Liver (tissue), 9 donors: ENCODE data around the gene CAPZB. TPM values are rescaled to one million over a fixed set of nuclear protein-coding genes. Genes with fewer than 3 reads are reported as not detected.

Source experiments
- DNase-seq: peaks from one replicate; pipeline ENCODE4 v3.0.0-alpha.2; 2017; ENCODE audit warnings: low spot score
- H3K27ac ChIP-seq, 2 donors: one replicate each; pipeline ENCODE4 v1.7.0; 2013; ENCODE audit warnings: inconsistent platforms in 2 of 2, low read length in 2 of 2, control low read depth in 1 of 2, low read depth in 1 of 2, mild to moderate bottlenecking in 1 of 2
- H3K27me3 ChIP-seq, 4 donors: one replicate each; pipeline versions ENCODE4 v1.6.1 to v1.7.0; 2013; ENCODE audit warnings: low read length in 3 of 4, inconsistent platforms in 1 of 4, mild to moderate bottlenecking in 1 of 4, moderate library complexity in 1 of 4; ENCODE audit not compliant: control insufficient read depth in 4 of 4, insufficient read depth in 4 of 4
- H3K36me3 ChIP-seq, 4 donors: one replicate each; pipeline versions ENCODE4 v1.6.1 to v1.7.0; 2013; ENCODE audit warnings: low read length in 3 of 4, mild to moderate bottlenecking in 3 of 4, low read depth in 1 of 4, moderate library complexity in 1 of 4; ENCODE audit not compliant: control insufficient read depth in 4 of 4, insufficient read depth in 3 of 4
- H3K4me1 ChIP-seq, 4 donors: one replicate each; pipeline versions ENCODE4 v1.6.1 to v1.7.0; 2013; ENCODE audit warnings: low read length in 3 of 4, mild to moderate bottlenecking in 3 of 4, moderate library complexity in 1 of 4; ENCODE audit not compliant: control insufficient read depth in 4 of 4, insufficient read depth in 4 of 4
- H3K4me3 ChIP-seq, 3 donors: one replicate each; pipeline versions ENCODE4 v1.6.1 to v1.7.0; 2013; ENCODE audit warnings: low read length in 3 of 3, control low read depth in 1 of 3, low read depth in 1 of 3, mild to moderate bottlenecking in 1 of 3
- H3K9ac ChIP-seq, 2 donors: one replicate each; pipeline ENCODE4 v1.7.0; 2013; ENCODE audit warnings: low read length in 2 of 2, mild to moderate bottlenecking in 2 of 2, moderate library complexity in 2 of 2, control low read depth in 1 of 2, low read depth in 1 of 2
- H3K9me3 ChIP-seq, 4 donors: one replicate each; pipeline versions ENCODE4 v1.6.1 to v1.7.0; 2013; ENCODE audit warnings: low read length in 3 of 4; ENCODE audit not compliant: control insufficient read depth in 4 of 4
- EGR1 ChIP-seq, 2 donors: IDR thresholded peaks; 2 replicates each; pipeline ENCODE4 v1.6.1; 2016 to 2018; ENCODE audit warnings: antibody characterized with exemption in 2 of 2, low read depth in 2 of 2
- FOXA1 ChIP-seq: IDR thresholded peaks from 2 replicates; pipeline ENCODE4 v1.6.1; 2016; ENCODE audit warnings: antibody characterized with exemption
- FOXA2 ChIP-seq: IDR thresholded peaks from 2 replicates; pipeline ENCODE4 v1.6.1; 2016; ENCODE audit warnings: antibody characterized with exemption
- GABPA ChIP-seq, 2 donors: IDR thresholded peaks in 1 of 2; conservative IDR thresholded peaks in 1 of 2; 2 replicates each; pipeline ENCODE4 v1.6.1; 2016; ENCODE audit warnings: antibody characterized with exemption in 2 of 2, mild to moderate bottlenecking in 1 of 2, moderate library complexity in 1 of 2
- HNF4A ChIP-seq, 2 donors: conservative IDR thresholded peaks; 2 replicates each; pipeline ENCODE4 v1.6.1; 2016; ENCODE audit warnings: antibody characterized with exemption in 2 of 2, mild to moderate bottlenecking in 2 of 2
- HNF4G ChIP-seq: IDR thresholded peaks from 2 replicates; pipeline ENCODE4 v1.6.1; 2016; ENCODE audit warnings: antibody characterized with exemption
- JUND ChIP-seq, 2 donors: IDR thresholded peaks; 2 replicates each; pipeline ENCODE4 v1.6.1; 2016; ENCODE audit warnings: antibody characterized with exemption in 2 of 2
- NR2F2 ChIP-seq: IDR thresholded peaks from 2 replicates; pipeline ENCODE4 v1.6.1; 2016; ENCODE audit warnings: antibody characterized with exemption
- RAD21 ChIP-seq, 2 donors: IDR thresholded peaks; 2 replicates each; pipeline ENCODE4 v1.6.1; 2016; ENCODE audit warnings: antibody characterized with exemption in 2 of 2, mild to moderate bottlenecking in 2 of 2
- RXRA ChIP-seq, 2 donors: IDR thresholded peaks; 2 replicates each; pipeline ENCODE4 v1.6.1; 2017 to 2018; ENCODE audit warnings: antibody characterized with exemption in 2 of 2, mild to moderate bottlenecking in 1 of 2
- SP1 ChIP-seq: IDR thresholded peaks from 2 replicates; pipeline ENCODE4 v1.6.1; 2018; ENCODE audit warnings: antibody characterized with exemption, mild to moderate bottlenecking
- TAF1 ChIP-seq: conservative IDR thresholded peaks from 2 replicates; pipeline ENCODE4 v1.6.1; 2016; ENCODE audit warnings: antibody characterized with exemption, mild to moderate bottlenecking
- WGBS: extraction: QIAGEN DNeasy Blood & Tissue Kit; methylation state at CpG from one replicate; pipeline ENCODE4 v1.1.7; 2013; 5-methylcytosine and 5-hydroxymethylcytosine counted together
- polyA plus RNA-seq, 2 donors: library from polyadenylated mRNA; stranded (reverse) in 1 of 2; unstranded in 1 of 2; fragments of 200-250 nt in 1 of 2; fragments of >200 nt in 1 of 2; fragmentation: Nextera tagmentation in 1 of 2; extraction: Ambion mirVana in 1 of 2; gene quantifications; one replicate each; pipeline versions ENCODE4 v1.2.1 to v1.2.3, GENCODE V29; 2013 to 2015
- total RNA-seq, 2 donors: library from RNA; depleted of rRNA; stranded (reverse); fragments of >200 nt; gene quantifications; one replicate each; pipeline ENCODE4 v1.2.3, GENCODE V29; 2014
- TF ChIP-seq, protein P1 (sequence below): IDR thresholded peaks from 2 replicates; pipeline ENCODE4 v1.6.1; 2016; ENCODE audit warnings: antibody characterized with exemption
- TF ChIP-seq, protein P2 (sequence below): fragments of 150-350 bp; IDR thresholded peaks from 2 replicates; pipeline ENCODE4 v1.5.1; 2017; ENCODE audit warnings: improper control_type of control experiment, low read depth, low read length; ENCODE audit not compliant: missing input control
- TF ChIP-seq, protein P3 (sequence below): IDR thresholded peaks from 2 replicates; pipeline ENCODE4 v1.6.1; 2016; ENCODE audit warnings: antibody characterized with exemption
- TF ChIP-seq, protein P4 (sequence below): IDR thresholded peaks from 2 replicates; pipeline ENCODE4 v1.6.1; 2016; ENCODE audit warnings: antibody characterized with exemption, mild to moderate bottlenecking
- TF ChIP-seq, protein P5 (sequence below): IDR thresholded peaks from 2 replicates; pipeline ENCODE4 v1.6.1; 2016; ENCODE audit warnings: antibody characterized with exemption
- donor health status: healthy.
- donor health status: healthy.
- donor health status: healthy.
- donor health status: healthy.
- donor health status: healthy.

CAPZB gene
- total and polyA plus RNA-seq, 4 donors, result 38.3 to 98.9 (median 51.1) TPM

DNA sequence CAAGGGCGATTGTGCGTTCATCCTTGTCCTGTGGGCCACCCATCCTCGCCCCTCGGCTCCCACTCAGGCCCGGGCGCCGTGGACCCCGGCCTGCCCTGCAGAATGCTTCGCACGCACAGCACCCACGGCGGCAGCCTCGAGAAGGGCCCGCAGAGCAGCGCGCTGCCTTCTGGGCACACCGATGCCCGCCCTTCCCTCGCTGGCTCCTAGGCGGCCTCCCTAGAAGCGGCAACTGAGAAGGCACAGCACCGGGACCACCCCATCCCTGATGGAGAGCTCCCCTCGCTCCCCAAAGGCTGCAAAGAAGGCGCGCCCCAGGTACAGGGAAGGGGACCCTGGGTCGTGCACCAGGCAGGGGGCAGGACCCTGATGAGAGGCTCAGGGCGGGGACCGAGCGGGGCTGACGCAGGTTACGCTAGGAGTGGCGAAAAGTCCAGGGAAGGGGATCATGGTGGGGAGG lies 971 bp downstream of the CAPZB start:
- Histone ChIP-seq H3K27ac (peak overlapping the region; percentile 89 to 95), H3K9me3 (no peaks in the 10 kb centered on the region), H3K27me3 (no peaks in the 10 kb centered on the region), H3K4me3 (peak overlapping the region; percentile 78 to 94 (median 94)), H3K4me1 (peaks cover 11 to 56% (median 30%) of the 10 kb centered on the region in 4 donors), H3K9ac (peak overlapping the region; percentile 74 to 91), H3K36me3 (no peaks in the 10 kb centered on the region)
- TF ChIP-seq JUND (IDR thresholded peaks at IDR 0.05), result no peak
- TF ChIP-seq, protein P1, sequence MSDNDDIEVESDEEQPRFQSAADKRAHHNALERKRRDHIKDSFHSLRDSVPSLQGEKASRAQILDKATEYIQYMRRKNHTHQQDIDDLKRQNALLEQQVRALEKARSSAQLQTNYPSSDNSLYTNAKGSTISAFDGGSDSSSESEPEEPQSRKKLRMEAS, result no peak
- TF ChIP-seq RXRA (IDR thresholded peaks at IDR 0.05), result no peak
- TF ChIP-seq, protein P2, sequence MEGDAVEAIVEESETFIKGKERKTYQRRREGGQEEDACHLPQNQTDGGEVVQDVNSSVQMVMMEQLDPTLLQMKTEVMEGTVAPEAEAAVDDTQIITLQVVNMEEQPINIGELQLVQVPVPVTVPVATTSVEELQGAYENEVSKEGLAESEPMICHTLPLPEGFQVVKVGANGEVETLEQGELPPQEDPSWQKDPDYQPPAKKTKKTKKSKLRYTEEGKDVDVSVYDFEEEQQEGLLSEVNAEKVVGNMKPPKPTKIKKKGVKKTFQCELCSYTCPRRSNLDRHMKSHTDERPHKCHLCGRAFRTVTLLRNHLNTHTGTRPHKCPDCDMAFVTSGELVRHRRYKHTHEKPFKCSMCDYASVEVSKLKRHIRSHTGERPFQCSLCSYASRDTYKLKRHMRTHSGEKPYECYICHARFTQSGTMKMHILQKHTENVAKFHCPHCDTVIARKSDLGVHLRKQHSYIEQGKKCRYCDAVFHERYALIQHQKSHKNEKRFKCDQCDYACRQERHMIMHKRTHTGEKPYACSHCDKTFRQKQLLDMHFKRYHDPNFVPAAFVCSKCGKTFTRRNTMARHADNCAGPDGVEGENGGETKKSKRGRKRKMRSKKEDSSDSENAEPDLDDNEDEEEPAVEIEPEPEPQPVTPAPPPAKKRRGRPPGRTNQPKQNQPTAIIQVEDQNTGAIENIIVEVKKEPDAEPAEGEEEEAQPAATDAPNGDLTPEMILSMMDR, result no peak
- TF ChIP-seq, protein P3, sequence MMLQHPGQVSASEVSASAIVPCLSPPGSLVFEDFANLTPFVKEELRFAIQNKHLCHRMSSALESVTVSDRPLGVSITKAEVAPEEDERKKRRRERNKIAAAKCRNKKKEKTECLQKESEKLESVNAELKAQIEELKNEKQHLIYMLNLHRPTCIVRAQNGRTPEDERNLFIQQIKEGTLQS, result no peak
- TF ChIP-seq EGR1 (IDR thresholded peaks at IDR 0.05; ENCODE audit: low read depth in 2 of 2), result no peak
- TF ChIP-seq FOXA1, result no peak
- no peak for TF ChIP-seq HNF4A (conservative IDR thresholded peaks at IDR 0.05)
- TF ChIP-seq GABPA (IDR thresholded peaks at IDR 0.05 in 1 of 2, conservative IDR thresholded peaks at IDR 0.05 in 1 of 2), result no peak
- TF ChIP-seq, protein P4, sequence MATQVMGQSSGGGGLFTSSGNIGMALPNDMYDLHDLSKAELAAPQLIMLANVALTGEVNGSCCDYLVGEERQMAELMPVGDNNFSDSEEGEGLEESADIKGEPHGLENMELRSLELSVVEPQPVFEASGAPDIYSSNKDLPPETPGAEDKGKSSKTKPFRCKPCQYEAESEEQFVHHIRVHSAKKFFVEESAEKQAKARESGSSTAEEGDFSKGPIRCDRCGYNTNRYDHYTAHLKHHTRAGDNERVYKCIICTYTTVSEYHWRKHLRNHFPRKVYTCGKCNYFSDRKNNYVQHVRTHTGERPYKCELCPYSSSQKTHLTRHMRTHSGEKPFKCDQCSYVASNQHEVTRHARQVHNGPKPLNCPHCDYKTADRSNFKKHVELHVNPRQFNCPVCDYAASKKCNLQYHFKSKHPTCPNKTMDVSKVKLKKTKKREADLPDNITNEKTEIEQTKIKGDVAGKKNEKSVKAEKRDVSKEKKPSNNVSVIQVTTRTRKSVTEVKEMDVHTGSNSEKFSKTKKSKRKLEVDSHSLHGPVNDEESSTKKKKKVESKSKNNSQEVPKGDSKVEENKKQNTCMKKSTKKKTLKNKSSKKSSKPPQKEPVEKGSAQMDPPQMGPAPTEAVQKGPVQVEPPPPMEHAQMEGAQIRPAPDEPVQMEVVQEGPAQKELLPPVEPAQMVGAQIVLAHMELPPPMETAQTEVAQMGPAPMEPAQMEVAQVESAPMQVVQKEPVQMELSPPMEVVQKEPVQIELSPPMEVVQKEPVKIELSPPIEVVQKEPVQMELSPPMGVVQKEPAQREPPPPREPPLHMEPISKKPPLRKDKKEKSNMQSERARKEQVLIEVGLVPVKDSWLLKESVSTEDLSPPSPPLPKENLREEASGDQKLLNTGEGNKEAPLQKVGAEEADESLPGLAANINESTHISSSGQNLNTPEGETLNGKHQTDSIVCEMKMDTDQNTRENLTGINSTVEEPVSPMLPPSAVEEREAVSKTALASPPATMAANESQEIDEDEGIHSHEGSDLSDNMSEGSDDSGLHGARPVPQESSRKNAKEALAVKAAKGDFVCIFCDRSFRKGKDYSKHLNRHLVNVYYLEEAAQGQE, result no peak
- TF ChIP-seq SP1, result no peak
- TF ChIP-seq FOXA2, result no peak
- no peak for TF ChIP-seq HNF4G
- TF ChIP-seq RAD21 (IDR thresholded peaks at IDR 0.05), result no peak
- TF ChIP-seq, protein P5, sequence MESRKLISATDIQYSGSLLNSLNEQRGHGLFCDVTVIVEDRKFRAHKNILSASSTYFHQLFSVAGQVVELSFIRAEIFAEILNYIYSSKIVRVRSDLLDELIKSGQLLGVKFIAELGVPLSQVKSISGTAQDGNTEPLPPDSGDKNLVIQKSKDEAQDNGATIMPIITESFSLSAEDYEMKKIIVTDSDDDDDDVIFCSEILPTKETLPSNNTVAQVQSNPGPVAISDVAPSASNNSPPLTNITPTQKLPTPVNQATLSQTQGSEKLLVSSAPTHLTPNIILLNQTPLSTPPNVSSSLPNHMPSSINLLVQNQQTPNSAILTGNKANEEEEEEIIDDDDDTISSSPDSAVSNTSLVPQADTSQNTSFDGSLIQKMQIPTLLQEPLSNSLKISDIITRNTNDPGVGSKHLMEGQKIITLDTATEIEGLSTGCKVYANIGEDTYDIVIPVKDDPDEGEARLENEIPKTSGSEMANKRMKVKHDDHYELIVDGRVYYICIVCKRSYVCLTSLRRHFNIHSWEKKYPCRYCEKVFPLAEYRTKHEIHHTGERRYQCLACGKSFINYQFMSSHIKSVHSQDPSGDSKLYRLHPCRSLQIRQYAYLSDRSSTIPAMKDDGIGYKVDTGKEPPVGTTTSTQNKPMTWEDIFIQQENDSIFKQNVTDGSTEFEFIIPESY, result no peak
- no peak for TF ChIP-seq TAF1
- TF ChIP-seq NR2F2, result no peak
- 14% methylated on average over 32 of the region's 32 CpGs for WGBS
- no peak for DNase-seq
